Fibroblast of upper back skin (primary cell): ENCODE results near the gene CUX1.
A peak's percentile ranks its signal among the peaks of the same experiment; 100 is the strongest.

Experiments
- DNase-seq: peaks from one replicate; pipeline ENCODE4 v3.0.0-alpha.2; 2013

The CUX1 gene

GRCh38 chr7:102260856-102261255, 443.4 kb downstream of the CUX1 start:
- peak; percentile 37 for DNase-seq

DNA sequence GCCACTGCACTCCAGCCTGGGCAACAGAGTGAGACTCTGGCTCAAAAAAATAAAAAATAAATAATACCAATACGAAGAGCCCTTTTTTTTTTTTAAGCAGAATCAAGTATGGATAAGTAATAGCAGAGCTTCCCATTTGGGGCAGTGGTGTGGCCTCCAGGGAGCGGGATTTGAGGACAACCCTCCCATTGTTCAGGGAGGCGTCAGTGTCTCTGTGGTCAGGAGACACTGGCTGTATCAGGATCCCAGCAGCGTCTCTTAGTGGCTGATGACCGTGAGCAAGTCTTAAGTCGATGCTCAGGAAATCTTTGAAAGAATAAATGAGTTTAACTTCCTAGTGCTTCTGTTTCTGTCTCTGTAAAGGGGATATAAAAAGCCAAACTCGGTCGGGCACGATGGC, 444.0 kb downstream of the CUX1 start:
- DNase-seq: no peak

- no peak for DNase-seq
Measured at GRCh38 chr7:102262546-102262945, 445.1 kb downstream of the CUX1 start.

- DNase-seq: peak; percentile 16
Measured at GRCh38 chr7:102264367-102264891, 447.0 kb downstream of the CUX1 start.

DNA sequence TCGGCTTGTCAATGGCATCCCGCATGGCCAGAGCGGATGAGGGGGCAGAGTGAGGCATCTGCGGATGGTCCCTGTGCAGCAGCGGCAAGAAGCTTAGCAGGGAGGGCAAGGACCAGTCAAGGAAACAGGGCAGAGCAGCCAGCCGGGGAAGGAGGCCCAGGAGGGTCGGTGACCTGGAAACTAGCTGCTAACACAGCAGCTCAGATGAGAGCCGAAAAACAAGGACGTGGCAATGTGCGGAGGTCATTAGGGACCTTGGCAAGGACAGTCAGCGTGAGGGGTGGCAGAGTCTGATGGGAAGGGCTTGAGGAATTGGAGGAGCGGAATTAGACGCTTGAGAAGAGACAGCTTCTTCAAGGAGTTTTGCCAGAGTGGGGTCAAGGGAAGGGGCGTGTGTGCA, 449.1 kb downstream of the CUX1 start:
- DNase-seq: no peak

DNA sequence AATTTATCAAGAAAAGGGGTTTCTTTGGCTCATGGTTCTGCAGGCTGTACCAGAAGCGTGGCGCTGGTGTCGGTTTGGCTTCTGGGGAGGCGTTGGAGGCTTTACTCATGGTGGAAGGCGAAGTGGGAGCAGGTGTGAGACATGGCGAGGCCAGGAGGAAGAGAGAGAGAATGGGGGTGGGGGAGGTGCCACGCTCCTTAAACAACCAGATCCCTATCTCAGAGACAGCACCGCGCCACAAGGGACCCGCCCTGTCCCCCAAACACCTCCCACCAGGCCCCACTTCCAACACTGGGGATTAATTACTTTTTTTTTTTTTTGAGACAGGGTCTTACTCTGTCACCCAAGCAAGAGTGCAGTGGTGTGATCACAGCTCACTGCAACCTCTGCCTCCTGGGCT, 451.2 kb downstream of the CUX1 start:
- no peak for DNase-seq

GRCh38 chr7:102270178-102270887, 452.9 kb downstream of the CUX1 start:
- DNase-seq: no peak

- DNase-seq: no peak
Measured at GRCh38 chr7:102271158-102271798, 453.9 kb downstream of the CUX1 start.

DNA sequence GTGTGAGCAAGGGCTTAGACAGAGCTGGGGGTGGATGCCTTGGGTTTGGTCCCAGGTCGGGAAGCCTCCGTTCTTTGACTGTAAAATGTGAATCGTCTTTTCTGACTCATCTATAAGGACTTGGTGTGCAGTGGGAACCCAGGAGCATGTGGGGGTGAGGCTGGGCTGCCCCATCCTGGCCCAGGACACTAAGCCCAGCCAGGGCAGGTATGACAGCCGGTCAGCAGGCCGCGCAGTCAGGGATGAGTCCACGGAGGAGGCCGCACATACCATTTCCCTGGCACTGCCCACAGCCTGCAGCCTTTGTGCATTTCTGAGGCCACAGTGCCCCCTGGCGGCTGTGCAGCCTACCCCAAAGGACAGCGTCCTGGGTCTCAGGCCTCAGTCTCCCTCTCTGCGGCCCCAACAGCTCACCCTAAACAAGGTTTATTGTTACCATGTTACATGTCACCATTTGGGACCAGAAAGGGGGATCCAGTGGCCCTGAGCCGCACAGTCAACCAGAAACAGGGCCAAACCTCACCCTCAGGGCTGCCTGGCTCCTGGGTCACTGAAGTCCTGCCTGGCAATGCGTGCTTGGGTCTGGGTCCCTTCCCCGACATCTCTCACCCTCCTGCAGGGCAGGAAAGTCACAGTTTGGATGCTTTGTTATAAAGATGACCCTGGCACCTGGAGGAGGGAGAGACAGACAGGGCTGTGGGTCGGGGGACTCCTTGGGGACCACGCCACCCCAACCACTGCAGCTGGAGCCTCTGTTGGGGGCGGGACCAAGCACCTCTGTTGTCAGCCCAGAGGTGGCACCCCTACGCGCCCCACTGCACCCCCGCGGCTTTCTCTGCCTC, 454.9 kb downstream of the CUX1 start:
- peak; percentile 69 for DNase-seq

DNA sequence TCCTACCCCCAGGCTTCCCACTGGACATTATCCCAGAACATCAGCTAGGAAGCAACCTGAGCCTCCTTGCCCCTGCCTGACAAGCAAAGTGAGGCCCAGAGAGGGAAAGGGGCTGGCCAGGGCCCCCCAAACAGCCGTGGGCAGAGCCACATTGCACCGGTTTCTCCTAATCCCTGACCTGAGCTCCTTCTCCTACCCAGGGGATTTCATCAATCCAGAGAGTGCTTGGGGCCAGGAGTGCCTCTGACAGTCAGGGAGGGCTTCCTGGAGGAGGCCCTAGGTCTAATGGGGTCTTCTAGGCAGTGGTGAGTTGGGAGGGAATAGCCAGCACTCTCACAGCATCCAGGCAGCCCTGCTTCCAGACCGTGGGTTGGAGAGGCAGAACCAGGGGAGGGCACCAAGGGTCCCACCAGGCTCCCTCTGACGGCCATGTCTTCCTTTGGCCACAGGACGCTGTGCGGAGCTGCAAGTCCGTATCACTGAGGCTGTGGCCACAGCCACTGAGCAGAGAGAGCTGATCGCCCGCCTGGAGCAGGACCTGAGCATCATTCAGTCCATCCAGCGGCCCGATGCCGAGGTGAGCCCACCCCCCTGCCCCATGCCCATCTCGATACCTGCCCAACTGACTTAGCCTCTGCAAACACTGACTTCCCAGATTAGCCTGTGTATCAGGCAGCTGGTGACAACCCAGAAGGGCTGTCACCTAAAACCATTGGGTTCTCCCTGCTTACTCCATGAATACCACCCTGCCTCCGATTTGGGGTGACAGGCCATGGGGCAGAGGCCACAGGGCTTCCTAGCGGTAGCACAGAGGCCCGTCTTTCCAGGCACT, 455.7 kb downstream of the CUX1 start:
- no peak for DNase-seq

DNA sequence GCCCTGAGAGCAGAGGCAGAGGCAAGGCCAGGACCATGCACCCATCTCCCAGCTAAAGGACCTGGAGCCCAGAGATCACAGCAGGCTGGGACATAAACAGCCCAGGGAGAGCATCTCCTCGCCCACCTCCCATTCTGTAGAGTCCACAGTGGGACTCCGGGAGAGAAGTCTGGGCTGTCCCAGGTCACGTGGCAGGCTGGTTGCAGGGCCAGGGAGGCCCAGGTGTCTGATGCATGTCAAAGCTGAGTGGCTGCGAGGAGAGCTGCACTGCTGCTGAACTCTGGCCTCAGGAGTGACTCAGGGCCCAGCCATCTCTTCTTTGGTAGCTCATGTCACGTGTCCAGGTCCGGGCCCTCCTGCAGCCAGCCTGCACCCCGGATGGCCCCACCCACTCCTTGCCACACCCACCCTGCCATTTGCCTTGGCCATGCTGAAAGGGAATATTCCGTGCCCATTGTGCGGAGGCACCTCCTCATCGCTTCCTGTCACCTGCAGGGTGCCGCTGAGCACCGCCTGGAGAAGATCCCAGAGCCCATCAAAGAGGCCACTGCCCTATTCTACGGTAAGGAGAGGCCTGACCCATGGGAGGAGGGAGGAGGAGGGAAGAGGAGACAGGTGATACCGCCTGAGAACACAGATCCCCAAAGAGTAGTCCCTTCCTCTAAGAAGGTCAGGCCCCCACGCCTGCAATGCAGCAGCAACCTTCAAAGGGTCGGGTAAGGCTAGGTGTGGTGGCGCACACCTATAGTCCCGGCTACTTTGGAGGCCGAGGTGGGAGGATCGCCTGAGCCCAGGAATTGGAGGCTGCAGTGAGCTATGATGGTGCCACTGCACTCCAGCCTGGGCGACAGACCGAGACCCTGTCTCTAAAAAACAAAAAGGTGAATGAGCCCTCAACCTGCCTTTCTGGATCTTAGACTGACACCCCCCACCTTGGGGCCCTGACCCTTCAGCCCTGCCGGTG, 456.6 kb downstream of the CUX1 start:
- peak; percentile 43 for DNase-seq

DNA sequence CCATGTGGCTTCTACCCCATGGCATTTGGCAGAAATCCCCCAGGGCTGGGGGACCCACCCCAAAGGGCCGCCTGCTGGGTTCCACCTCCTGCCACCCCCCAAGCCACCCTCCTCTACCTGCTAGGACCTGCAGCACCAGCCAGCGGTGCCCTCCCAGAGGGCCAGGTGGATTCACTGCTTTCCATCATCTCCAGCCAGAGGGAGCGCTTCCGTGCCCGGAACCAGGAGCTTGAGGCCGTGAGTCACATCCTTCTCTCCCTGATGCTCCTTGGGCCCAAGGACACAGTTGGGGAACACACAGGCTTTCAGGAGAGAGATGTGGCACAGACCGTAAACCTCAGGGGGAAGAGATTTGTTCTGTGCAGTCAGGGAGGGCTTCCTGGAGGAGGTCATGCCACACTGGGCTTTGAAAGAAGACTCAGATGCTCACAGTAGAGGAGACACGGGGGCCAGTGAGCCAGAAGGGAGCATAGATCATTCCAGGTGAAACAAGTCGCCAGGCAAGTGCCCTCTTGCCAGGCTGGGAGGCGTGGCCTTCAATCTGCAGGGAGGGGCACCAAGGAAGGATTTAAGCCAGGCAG, 457.8 kb downstream of the CUX1 start:
- DNase-seq: no peak

GRCh38 chr7:102277901-102278300, 460.5 kb downstream of the CUX1 start:
- no peak for DNase-seq

GRCh38 chr7:102279537-102280400, 462.3 kb downstream of the CUX1 start:
- peak; percentile 64 for DNase-seq

DNA sequence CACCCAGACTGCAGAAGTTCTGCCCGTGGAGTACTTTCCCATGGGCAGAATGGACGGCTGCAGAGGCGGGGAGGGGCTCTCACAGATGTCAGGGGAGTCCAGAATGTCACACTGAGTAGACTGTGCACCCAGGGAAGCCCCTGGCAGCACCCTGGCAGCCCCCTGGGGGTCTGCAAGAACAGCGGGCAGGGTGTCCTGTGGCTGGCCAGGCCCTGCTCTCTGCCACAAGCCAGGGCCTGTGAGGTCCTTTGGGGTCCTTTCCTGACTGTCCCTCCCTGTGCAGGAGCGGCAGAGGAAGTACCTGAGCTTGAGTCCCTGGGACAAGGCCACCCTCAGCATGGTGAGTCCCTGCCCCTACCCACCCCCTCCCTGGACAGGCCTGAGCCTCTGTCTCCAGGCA, 463.1 kb downstream of the CUX1 start:
- no peak for DNase-seq

DNA sequence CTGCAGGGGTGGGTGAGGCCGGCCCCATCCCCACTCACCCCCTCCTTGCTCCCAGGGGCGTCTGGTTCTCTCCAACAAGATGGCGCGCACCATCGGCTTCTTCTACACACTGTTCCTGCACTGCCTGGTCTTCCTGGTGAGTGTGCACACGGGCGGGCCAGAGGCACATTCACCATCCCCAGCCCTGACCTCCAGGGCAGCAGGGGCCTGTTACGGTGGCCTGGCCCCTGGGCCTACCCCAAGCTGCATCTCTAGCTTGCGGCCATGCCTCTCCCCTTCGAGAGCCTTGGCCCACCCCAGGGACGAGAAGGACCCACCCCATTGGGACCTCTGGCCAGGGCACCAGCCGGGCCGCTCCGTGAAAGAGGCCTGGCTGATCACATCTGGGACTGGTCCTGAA, 464.4 kb downstream of the CUX1 start:
- no peak for DNase-seq

- no peak for DNase-seq
Measured at GRCh38 chr7:102282465-102283362, 465.3 kb downstream of the CUX1 start.

GRCh38 chr7:102283477-102284189, 466.2 kb downstream of the CUX1 start:
- no peak for DNase-seq
